Endothelial cell of umbilical vein (primary cell): ENCODE results near the gene TEK. TPM values are rescaled to one million over a fixed set of nuclear protein-coding genes. Genes with fewer than 3 reads are reported as not detected.

ENCODE experiments used
- BruUV-seq: library from RNA; stranded (reverse); fragments of 400-500 nt; replicated peaks from 2 replicates; lab custom pipeline; 2021; lab: Mats Ljungman, UMichigan
- CTCF ChIA-PET: fragments of 300-600, 350-600 bp; sonication (Branson Sonifier 250); formaldehyde crosslinking; loops from one replicate; lab custom pipeline; 2021; ENCODE audit warnings: antibody characterized with exemption, inconsistent platforms; lab: Charles Lee
- POLR2A ChIA-PET: fragments of 300-600, 350-600 bp; sonication (Branson Sonifier 250); formaldehyde crosslinking; loops from one replicate; lab custom pipeline; 2021; ENCODE audit warnings: antibody characterized with exemption, inconsistent platforms; lab: Charles Lee
- DNase-seq: peaks from one replicate; pipeline ENCODE4 v3.0.0-alpha.2; 2011; ENCODE audit warnings: low read depth, low spot score
- FAIRE-seq: peaks from 2 replicates; lab custom pipeline; 2011; peaks lifted over from hg19 to GRCh38; lab: Jason Lieb, UNC
- H2AFZ ChIP-seq: 2 replicates; pipeline ENCODE4 v1.6.0; 2012; ENCODE audit warnings: low read depth, low read length, control low read depth, inconsistent platforms
- H3K27ac ChIP-seq: 2 replicates; pipeline ENCODE4 v1.5.1; 2011; ENCODE audit warnings: low read depth, mild to moderate bottlenecking, control low read depth, low read length, moderate library complexity; ENCODE audit not compliant: insufficient read depth
- H3K27me3 ChIP-seq, 2 experiments: 2 replicates each; pipeline versions ENCODE4 v1.6.0 to v1.6.1; 2011; ENCODE audit warnings: low read length in 2 of 2, mixed read lengths in 1 of 2; ENCODE audit not compliant: control insufficient read depth in 2 of 2, insufficient read depth in 2 of 2
- H3K36me3 ChIP-seq, 2 experiments: 2 replicates in 1 of 2; 3 replicates in 1 of 2; pipeline ENCODE4 v1.5.1; 2011; ENCODE audit warnings: low read length in 2 of 2, mild to moderate bottlenecking in 1 of 2, moderate library complexity in 1 of 2; ENCODE audit not compliant: control insufficient read depth in 2 of 2, insufficient read depth in 2 of 2; ENCODE audit errors: extremely low read depth in 1 of 2
- H3K4me1 ChIP-seq: 3 replicates; pipeline ENCODE4 v1.5.1; 2011; ENCODE audit warnings: mild to moderate bottlenecking, low read length; ENCODE audit not compliant: control insufficient read depth, insufficient read depth; ENCODE audit errors: extremely low read depth
- H3K4me2 ChIP-seq: 2 replicates; pipeline ENCODE4 v1.6.1; 2011; ENCODE audit warnings: low read length, control low read depth, mixed read lengths; ENCODE audit not compliant: insufficient read depth
- H3K4me3 ChIP-seq, 3 experiments: fragments of 200-600 bp in 1 of 3; sonication (generic), shearing (Covaris generic) in 1 of 3; replicated peaks in 1 of 3; 2 replicates each; pipeline ENCODE4 v1.5.1; 2011 to 2016; ENCODE audit warnings: control low read depth in 3 of 3, low read length in 3 of 3, mild to moderate bottlenecking in 2 of 3, inconsistent platforms in 1 of 3, low read depth in 1 of 3, moderate library complexity in 1 of 3; ENCODE audit not compliant: insufficient read depth in 1 of 3
- H3K79me2 ChIP-seq: 2 replicates; pipeline ENCODE4 v1.6.0; 2012; ENCODE audit warnings: low read length, inconsistent platforms; ENCODE audit not compliant: control insufficient read depth, insufficient read depth
- H3K9ac ChIP-seq: replicated peaks from 2 replicates; pipeline ENCODE3; 2011; ENCODE audit warnings: low read length, control low read depth; ENCODE audit not compliant: insufficient read depth; ENCODE audit errors: extremely low read depth
- H3K9me1 ChIP-seq: replicated peaks from 3 replicates; pipeline ENCODE4 v1.6.0; 2011; ENCODE audit warnings: mild to moderate bottlenecking, low read length; ENCODE audit not compliant: control insufficient read depth, insufficient read depth; ENCODE audit errors: extremely low read depth
- H3K9me3 ChIP-seq: replicated peaks from 2 replicates; pipeline ENCODE4 v1.5.1; 2012; ENCODE audit warnings: low read length, inconsistent platforms; ENCODE audit not compliant: control insufficient read depth, insufficient read depth
- H4K20me1 ChIP-seq: replicated peaks from 2 replicates; pipeline ENCODE3; 2011; ENCODE audit warnings: mild to moderate bottlenecking, low read length; ENCODE audit not compliant: control insufficient read depth, insufficient read depth; ENCODE audit errors: extremely low read depth
- CTCF ChIP-seq, 2 donors: IDR thresholded peaks; 1 replicate in 1 of 2; 2 replicates in 1 of 2; pipeline ENCODE4 v1.5.1; 2011; ENCODE audit warnings: low read length in 2 of 2, mild to moderate bottlenecking in 2 of 2, moderate library complexity in 2 of 2, control low read depth in 1 of 2, inconsistent platforms in 1 of 2, low read depth in 1 of 2; ENCODE audit not compliant: insufficient read depth in 1 of 2; ENCODE audit errors: extremely low read depth in 1 of 2
- EZH2 ChIP-seq: IDR thresholded peaks from 2 replicates; pipeline ENCODE4 v1.6.1; 2012; ENCODE audit warnings: borderline replicate concordance, low read depth, mild to moderate bottlenecking, moderate library complexity, low read length, inconsistent platforms; ENCODE audit not compliant: severe bottlenecking
- FOS ChIP-seq: IDR thresholded peaks from 2 replicates; pipeline ENCODE4 v1.6.1; 2011; ENCODE audit warnings: mild to moderate bottlenecking, low read length, moderate library complexity, borderline replicate concordance; ENCODE audit not compliant: insufficient read depth
- GATA2 ChIP-seq: IDR thresholded peaks from 2 replicates; pipeline ENCODE4 v1.7.0; 2011; ENCODE audit warnings: low read depth, mild to moderate bottlenecking, moderate library complexity, mixed read lengths, low read length; ENCODE audit not compliant: insufficient read length, insufficient read depth
- JUN ChIP-seq: IDR thresholded peaks from 2 replicates; pipeline ENCODE4 v1.6.1; 2011; ENCODE audit warnings: borderline replicate concordance, low read depth; ENCODE audit not compliant: insufficient read length, insufficient read depth
- MAX ChIP-seq: IDR thresholded peaks from 2 replicates; pipeline ENCODE4 v1.6.1; 2011; ENCODE audit not compliant: insufficient read depth, insufficient read length
- MYC ChIP-seq: IDR thresholded peaks from one replicate; pipeline ENCODE4 v1.6.1; 2011; ENCODE audit warnings: mild to moderate bottlenecking, low read depth, low read length
- POLR2A ChIP-seq: IDR thresholded peaks from 2 replicates; pipeline ENCODE4 v1.6.1; 2012; ENCODE audit warnings: low read depth, mild to moderate bottlenecking, control low read depth, low read length
- POLR2AphosphoS5 ChIP-seq: IDR thresholded peaks from 2 replicates; pipeline ENCODE4 v1.6.1; 2012; ENCODE audit warnings: low read depth, mild to moderate bottlenecking, control low read depth, low read length, moderate library complexity; ENCODE audit not compliant: insufficient read depth
- dilution Hi-C: fragments of 300-500 bp; cut with MboI; formaldehyde crosslinking; loops from one replicate; pipeline ENCODE4 v1.15.0; 2019; ENCODE audit warnings: low sequenced_read_pairs; ENCODE audit not compliant: extremely low pct_ligation_motif_present
- intact Hi-C: fragments of 100-400 bp; cut with micrococcal nuclease; formaldehyde crosslinking; loops from one replicate; pipeline ENCODE4 v1.10.0; 2022
- polyA plus RNA-seq, 4 experiments: library from polyadenylated mRNA; depleted of rRNA in 3 of 4; stranded (reverse) in 3 of 4; unstranded in 1 of 4; fragments of >200 nt; gene quantifications; 2 replicates each; pipeline versions ENCODE4 v1.2.1 to v1.2.3, GENCODE V29; 2011 to 2012; ENCODE audit warnings: missing spikeins in 1 of 4
- total RNA-seq: library from RNA; stranded (reverse); gene quantifications from 2 replicates; pipeline ENCODE4 v1.2.3, GENCODE V29; 2021

TEK gene
- total and polyA plus RNA-seq, 2 donors (not counting 3 experiments of a cell fraction or from before 2014, with no cell fraction given), result 26.9 to 44.1 TPM

GRCh38 chr9:27059907-27060306 is 49.1 kb upstream of the TEK start:
- Histone ChIP-seq H3K4me3 (peak overlapping the region in 1 of 3 experiments; percentile 22), H2AFZ (no peak overlapping the region), H4K20me1 (no peaks in the 10 kb centered on the region), H3K9me3 (no peaks in the 10 kb centered on the region), H3K36me3 (no peaks in the 10 kb centered on the region), H3K9me1 (no peaks in the 10 kb centered on the region), H3K9ac (no peak overlapping the region), H3K4me1 (peaks cover 25% of the 10 kb centered on the region), H3K4me2 (peak overlapping the region; percentile 89), H3K27me3 (no peaks in the 10 kb centered on the region), H3K79me2 (no peaks in the 10 kb centered on the region), H3K27ac (peak overlapping the region; percentile 33)
- FAIRE-seq (peak; percentile 75), DNase-seq (peak; percentile 93)
- ChIA-PET CTCF (interaction anchor here (0.9 to 1.5 kb wide), 5 partner anchors 27 to 217 kb away, joined by 3 to 6 read pairs (median 3); no protein-coding TSS in a partner anchor), POLR2A (interaction anchor here (0.8 kb wide), 1 partner anchor 54 kb away, joined by 3 read pairs; no protein-coding TSS in a partner anchor)
- intact Hi-C loops, result no loop called here
- no TSS peak for BruUV-seq
- dilution Hi-C loops, result no loop called here
- TF ChIP-seq FOS, result no peak
- peak; percentile 84 for TF ChIP-seq GATA2
- TF ChIP-seq EZH2, result no peak
- peak; percentile 62 for TF ChIP-seq POLR2A
- no peak for TF ChIP-seq MYC
- TF ChIP-seq JUN, result peak; percentile 25
- TF ChIP-seq CTCF (IDR thresholded peaks at IDR 0.05; ENCODE audit: extremely low read depth in 1 of 2, insufficient read depth in 1 of 2, low read depth in 1 of 2, low read length in 2 of 2), result no peak
- peak; percentile 55 for TF ChIP-seq POLR2AphosphoS5
- TF ChIP-seq MAX, result no peak
